Embryonic facial prominence (tissue), 1 donor: ENCODE data around the gene IMPACT.

ENCODE experiments used
- DNase-seq: peaks from one replicate; pipeline ENCODE4 v3.0.0-alpha.2; 2016; ENCODE audit errors: extremely low spot score

Gene IMPACT

DNA sequence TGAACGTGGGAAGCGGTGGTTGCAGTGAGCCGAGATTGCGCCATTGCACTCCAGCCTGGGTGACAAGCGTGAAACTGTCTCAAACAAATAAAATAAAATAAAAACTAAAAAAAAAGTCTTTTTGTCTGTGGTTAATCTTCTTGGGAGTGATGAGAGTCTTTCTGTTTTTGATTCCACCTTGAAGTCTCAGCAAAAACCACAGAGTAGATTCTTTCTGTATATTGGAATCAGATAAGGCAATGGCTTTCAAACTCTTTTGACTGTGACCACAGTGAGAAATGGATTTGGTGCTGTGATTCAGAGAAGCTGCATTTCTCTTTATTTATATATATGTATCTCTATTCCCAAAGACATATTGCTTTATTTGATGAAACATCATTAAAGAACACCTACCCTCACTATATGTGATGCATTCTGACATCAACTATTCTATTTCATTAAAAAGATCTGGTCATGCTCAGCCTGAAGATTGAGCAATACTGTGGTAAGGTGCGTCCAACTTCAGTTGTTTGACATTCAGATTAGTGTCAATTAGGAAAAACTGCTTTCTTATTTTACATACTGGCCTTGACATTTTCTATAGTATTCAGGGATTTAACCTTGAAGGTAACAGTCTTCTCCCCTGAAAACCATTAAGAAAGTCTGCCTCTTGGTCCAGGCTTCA lies 49.6 kb downstream of the IMPACT start:
- DNase-seq: no peak

DNA sequence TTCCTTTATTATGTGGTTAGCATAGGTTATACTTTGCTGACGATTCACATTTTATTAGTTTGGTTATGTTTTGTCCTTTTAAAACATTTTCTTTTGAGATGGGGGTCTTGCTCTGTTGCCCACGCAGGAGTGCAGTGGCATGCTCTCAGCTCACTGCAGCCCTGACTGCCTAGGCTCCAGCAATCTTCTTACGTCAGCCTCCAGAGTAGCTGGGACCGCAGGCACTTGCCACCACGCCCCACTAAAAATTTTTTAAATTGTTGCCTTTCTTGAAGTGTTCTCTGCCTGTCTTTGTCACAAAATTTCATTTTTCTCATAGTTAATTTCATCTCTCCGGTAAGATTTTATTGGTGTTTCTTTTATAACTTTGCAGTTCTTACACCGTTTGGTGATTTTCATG lies 52.9 kb downstream of the IMPACT start:
- no peak for DNase-seq

GRCh38 chr18:24482821-24483220 lies 56.4 kb downstream of the IMPACT start:
- DNase-seq: no peak

GRCh38 chr18:24485681-24486080 lies 59.2 kb downstream of the IMPACT start:
- no peak for DNase-seq

DNA sequence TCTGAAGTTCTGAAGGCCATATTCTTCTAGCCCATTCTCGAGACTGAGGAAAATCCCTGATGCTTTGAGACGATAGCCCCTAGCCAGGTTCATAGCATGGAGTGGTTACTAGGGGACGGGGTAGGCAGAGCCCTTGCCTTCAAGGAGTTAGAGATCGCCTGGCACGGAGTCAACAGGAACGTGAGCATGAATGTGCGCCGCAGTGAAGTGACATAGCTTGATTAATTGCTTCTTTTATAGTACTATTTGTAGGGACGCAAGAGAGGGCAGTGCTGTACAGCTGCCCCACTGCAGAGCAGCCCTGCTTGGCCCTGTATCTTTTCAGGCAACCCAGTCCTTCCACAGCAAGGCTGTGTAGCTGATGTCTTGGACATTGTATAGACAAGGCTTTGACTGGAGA lies 60.2 kb downstream of the IMPACT start:
- DNase-seq: no peak

DNA sequence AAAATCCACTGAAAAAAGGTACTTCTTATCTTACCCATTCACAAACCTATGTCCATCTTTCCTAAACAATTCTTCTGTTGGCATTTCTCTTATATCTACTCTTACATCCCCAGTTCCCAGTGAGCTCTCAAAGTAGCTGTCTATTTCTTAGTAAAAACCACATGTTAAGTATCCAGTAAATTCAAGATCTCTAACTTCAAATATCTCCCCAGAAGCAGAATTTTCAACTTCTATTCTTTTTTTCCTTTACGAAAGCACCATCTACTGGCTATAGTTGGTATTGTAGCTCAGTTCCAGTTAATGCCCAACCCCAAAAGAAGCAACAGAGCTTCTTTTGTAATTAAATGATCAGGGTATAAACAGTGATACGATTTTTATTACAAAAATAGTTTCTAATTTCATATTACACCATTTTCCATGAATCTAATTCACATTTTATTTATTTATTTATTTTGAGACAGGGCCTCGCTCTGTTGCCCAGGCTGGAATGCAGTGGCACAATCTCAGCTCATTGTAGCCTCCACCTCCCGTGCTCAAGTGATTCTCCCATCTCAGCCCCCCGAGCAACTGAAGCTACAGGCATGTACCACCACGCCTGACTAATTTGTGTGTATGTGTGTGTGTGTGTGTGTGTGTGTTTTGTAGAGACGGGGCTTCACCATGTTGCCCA lies 62.5 kb downstream of the IMPACT start:
- DNase-seq: peak; percentile 43

- no peak for DNase-seq
Observed at GRCh38 chr18:24490539-24490938, 64.1 kb downstream of the IMPACT start.

DNA sequence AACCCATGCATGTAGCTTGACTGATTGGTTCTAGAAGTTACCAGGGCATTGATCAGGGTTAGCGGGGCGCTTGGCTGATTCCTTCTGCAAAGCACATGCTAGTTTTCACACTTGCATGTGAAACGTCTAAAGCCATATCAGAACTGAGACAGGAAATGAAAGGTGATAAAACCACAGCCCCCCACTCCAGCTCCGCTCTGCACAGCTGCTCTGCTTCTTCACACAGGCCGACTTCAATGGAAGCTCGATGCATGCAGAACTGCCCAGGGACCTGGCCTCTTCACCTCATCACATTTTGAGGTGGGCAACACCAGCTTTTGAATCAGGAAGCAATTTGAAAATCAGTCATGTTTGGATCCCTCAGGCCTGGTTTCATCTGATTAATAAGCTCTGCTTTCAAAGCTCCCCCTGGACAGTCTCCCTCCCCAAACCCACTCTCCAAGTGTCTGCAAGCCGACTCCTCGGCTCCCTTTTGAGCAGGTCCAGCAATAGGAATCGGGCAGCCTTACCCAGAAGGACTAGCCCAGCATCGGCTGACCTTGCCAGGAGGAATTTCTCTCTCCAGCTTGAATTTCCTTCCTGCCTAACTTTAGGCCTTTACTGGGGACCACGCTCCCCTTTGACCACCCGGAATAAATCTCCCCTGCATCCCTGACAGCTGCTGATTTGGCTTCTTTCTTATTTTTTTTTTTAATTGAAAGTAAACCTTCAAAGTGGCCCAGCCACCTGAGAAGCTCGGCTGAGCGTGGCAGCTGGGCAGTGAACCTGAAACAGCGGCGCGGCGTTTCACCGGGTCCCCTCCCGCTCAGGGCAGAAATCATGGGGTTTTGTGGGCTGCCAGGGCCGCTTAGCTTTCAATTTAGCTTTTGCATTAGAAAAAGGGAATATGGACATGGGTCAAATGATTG lies 65.7 kb downstream of the IMPACT start:
- DNase-seq: no peak

DNA sequence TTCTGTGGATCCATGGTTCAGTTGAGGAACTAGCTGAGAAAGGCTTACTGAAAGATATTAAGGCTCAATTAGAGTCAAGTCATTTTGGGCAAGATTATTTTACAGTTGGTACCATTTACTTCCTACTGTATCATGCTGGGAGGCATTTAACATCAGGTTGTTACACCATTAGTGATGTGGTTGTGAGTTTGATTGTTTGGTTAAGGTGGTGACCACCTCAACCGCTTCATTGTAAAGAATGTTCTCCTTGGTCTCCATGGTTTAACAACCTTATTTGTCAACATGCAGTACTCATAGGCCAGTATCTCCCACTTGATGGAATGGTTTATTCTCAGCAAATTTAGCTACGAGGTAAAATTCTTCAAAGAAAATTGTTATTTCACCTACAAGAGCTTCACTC lies 68.1 kb downstream of the IMPACT start:
- no peak for DNase-seq

DNA sequence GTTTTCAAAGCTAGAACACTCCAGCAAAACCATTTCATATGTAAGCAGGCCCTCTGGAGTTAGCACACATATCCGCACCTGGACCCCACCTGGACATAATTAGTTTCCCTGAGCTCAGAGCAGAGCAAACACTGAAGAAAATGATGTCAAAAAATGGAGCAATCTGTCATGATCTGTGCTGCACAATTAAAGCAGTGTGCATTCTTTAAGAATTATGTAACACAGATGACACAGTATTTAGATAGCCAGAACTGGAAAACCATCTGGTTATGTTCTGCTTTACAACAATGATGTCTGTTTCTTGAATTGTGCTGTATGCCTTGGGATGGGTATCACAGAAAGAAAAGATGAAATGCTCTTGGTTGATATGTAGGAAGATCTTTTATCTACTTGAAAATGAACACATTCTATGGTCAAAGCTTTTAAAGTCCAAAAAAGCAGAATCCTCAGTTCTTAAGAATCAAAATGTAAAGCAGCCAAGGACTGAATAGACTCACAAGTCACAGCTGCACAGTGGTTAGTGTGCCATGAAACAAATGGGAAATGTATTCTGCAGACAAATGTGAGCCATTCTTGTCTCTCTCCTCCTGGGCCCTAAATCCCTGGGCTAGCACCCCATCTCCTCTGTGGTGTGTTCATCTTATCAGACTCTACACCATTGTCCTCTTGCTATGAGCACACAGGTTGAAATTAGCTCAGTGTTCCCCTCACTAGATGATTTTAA lies 70.7 kb downstream of the IMPACT start:
- DNase-seq: peak; percentile 21

DNA sequence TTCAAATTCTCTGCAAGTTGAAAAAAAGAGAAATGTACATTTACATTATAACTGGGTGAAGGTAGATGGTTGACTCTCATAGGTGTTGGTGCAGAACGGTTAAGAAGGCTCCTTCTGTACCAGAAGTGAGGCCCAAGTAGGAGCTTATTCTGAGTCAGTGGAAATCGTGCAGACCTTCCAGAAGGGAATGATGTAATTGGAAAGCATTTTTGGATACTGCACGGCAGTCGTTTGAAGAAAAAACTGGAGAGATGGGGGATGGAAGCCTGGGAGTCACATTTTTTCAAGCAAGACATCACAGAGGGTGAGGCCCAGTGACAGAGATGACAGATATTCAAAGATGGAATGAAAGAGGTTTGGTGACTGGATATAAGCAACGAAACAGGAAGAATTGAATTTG lies 73.3 kb downstream of the IMPACT start:
- DNase-seq: no peak

DNA sequence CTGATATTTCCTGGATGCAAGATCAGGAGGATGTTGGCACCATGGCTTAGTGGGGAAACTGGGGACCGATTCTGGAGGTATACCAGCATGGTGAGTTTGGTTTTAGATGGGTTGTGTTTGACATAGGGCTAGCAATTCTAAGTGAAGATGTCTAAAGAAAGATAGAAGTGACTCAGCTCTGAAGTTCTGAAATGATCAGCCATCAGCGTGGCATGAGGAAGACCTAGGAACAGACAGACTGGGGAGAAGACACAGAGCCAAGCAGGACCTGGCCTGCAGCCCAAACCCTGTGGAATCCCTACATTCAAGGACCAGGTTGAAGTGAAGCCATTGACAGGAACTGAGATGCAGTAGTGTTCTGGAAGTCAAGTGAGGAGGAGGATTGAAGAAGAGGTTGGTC lies 73.7 kb downstream of the IMPACT start:
- DNase-seq: no peak

GRCh38 chr18:24500766-24501165 lies 74.3 kb downstream of the IMPACT start:
- no peak for DNase-seq

DNA sequence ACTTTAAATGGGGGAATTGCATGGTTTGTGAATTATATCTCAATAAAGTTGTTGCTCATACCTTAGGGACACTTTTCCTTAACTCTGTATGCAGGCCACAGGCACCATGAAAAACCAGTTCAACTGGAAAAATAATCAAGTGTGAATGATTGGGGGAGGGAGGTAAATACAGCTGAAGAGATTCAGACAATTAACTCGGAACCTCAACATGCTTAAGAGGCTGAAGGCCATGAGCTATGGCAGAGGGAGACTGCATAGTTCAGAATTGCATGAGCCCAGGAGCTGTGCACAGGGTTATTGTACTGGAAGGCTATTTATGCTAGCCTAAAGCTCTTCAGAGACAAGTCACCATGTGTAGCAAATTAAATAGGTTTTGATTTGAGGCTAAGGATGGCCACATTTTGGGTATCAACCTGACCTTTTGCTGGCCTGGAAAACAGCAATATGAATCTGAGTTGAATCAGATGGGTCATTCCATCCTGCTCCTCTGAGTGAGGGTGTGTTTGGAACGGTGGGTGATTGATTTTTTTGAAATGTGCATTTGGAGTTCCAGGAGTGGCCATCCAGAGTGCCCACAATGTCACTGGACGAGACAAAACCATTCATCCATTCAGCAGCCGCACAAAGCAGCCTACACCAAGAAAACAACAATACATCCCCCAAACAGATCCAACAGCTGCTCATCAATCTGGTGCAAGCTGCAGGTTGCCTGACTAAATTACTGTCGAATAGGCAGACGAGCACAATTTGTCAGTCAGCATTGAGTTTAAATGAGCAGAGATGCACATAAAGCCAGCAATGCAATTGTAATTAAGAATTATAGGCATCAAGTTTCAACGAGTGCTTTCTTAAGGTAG lies 76.4 kb downstream of the IMPACT start:
- DNase-seq: no peak
